Karpas-422 (cell line): Measurements from ENCODE around the gene FHOD3. TPM values are rescaled to one million over a fixed set of nuclear protein-coding genes. Genes with fewer than 3 reads are reported as not detected.
A peak's percentile ranks its signal among the peaks of the same experiment; 100 is the strongest.

Source experiments
- DNase-seq: peaks from one replicate; pipeline ENCODE4 v3.0.0-alpha.2; 2015
- H2AFZ ChIP-seq: fragments of 200-600 bp; sonication (generic); 2 replicates; pipeline ENCODE4 v1.6.1; 2014; ENCODE audit warnings: antibody characterized with exemption, low read length, mixed read lengths
- H3K27ac ChIP-seq: fragments of 200-600 bp; sonication (generic); 2 replicates; pipeline ENCODE4 v1.5.1; 2014; ENCODE audit warnings: mild to moderate bottlenecking, low read length, moderate library complexity
- H3K27me3 ChIP-seq: fragments of 200-600 bp; sonication (generic); 2 replicates; pipeline ENCODE4 v1.6.1; 2014; ENCODE audit warnings: low read length, mixed read lengths
- H3K36me3 ChIP-seq: fragments of 200-600 bp; sonication (generic); 2 replicates; pipeline ENCODE4 v1.6.1; 2014; ENCODE audit warnings: low read length, mixed read lengths; ENCODE audit not compliant: insufficient read depth
- H3K4me1 ChIP-seq: fragments of 200-600 bp; sonication (generic); 2 replicates; pipeline ENCODE4 v1.6.1; 2014; ENCODE audit warnings: mild to moderate bottlenecking, low read length, mixed read lengths
- H3K4me2 ChIP-seq: fragments of 200-600 bp; sonication (generic); 2 replicates; pipeline ENCODE4 v1.6.1; 2014; ENCODE audit warnings: low read length, low read depth, mild to moderate bottlenecking; ENCODE audit not compliant: poor library complexity, severe bottlenecking
- H3K4me3 ChIP-seq: fragments of 200-600 bp; sonication (generic); 2 replicates; pipeline ENCODE4 v1.5.1; 2014; ENCODE audit warnings: mild to moderate bottlenecking, antibody characterized with exemption, low read length, mixed read lengths
- H3K79me2 ChIP-seq: fragments of 200-600 bp; sonication (generic); 2 replicates; pipeline ENCODE4 v1.6.1; 2014; ENCODE audit warnings: mild to moderate bottlenecking, low read length, mixed read lengths
- H3K9ac ChIP-seq: fragments of 200-600 bp; sonication (generic); 2 replicates; pipeline ENCODE4 v1.6.0; 2014; ENCODE audit warnings: low read length
- H3K9me2 ChIP-seq: fragments of 200-600 bp; sonication (generic), shearing (Covaris generic); replicated peaks from 2 replicates; pipeline ENCODE4 v1.6.0; 2014; ENCODE audit warnings: mild to moderate bottlenecking, low read length, moderate library complexity; ENCODE audit not compliant: insufficient read depth
- H3K9me3 ChIP-seq: fragments of 300-700, 200-600 bp; sonication (generic); 2 replicates; pipeline ENCODE4 v1.6.1; 2014; ENCODE audit warnings: low read length, mixed read lengths
- H4K20me1 ChIP-seq: fragments of 200-600 bp; sonication (generic); 2 replicates; pipeline ENCODE4 v1.6.1; 2014; ENCODE audit warnings: mild to moderate bottlenecking, antibody characterized with exemption, low read length, low read depth; ENCODE audit not compliant: insufficient read depth
- total RNA-seq: library from RNA; depleted of rRNA; stranded (reverse); fragments of >200 nt; shearing (Covaris generic); gene quantifications from 2 replicates; pipeline ENCODE4 v1.2.3, GENCODE V29; 2014; ENCODE audit warnings: low replicate concordance

FHOD3 gene
- total RNA-seq, 1 experiment from 2014 or later: 26.6 TPM

GRCh38 chr18:36454245-36454644, 156.7 kb downstream of the FHOD3 start:
- Histone ChIP-seq H3K27me3 (0 out of 2 replicates have a peak, but pooled peaks cover 2% of the 10 kb centered on the region), H3K9ac (no peak overlapping the region), H4K20me1 (no peaks in the 10 kb centered on the region), H3K36me3 (no peaks in the 10 kb centered on the region), H2AFZ (no peak overlapping the region), H3K9me2 (no peaks in the 10 kb centered on the region), H3K4me2 (no peak overlapping the region), H3K79me2 (no peaks in the 10 kb centered on the region), H3K4me1 (no peaks in the 10 kb centered on the region), H3K4me3 (no peak overlapping the region), H3K9me3 (no peaks in the 10 kb centered on the region), H3K27ac (no peak overlapping the region)
- no peak for DNase-seq

GRCh38 chr18:36454848-36455458, 157.4 kb downstream of the FHOD3 start:
- Histone ChIP-seq H3K27me3 (0 out of 2 replicates have a peak, but pooled peaks cover 2% of the 10 kb centered on the region), H3K79me2 (no peaks in the 10 kb centered on the region), H3K4me2 (no peak overlapping the region), H3K4me1 (no peaks in the 10 kb centered on the region), H3K36me3 (no peaks in the 10 kb centered on the region), H2AFZ (no peak overlapping the region), H4K20me1 (no peaks in the 10 kb centered on the region), H3K4me3 (no peak overlapping the region), H3K9ac (no peak overlapping the region), H3K9me2 (no peaks in the 10 kb centered on the region), H3K27ac (no peak overlapping the region), H3K9me3 (no peaks in the 10 kb centered on the region)
- DNase-seq: no peak

GRCh38 chr18:36455931-36456330, 158.4 kb downstream of the FHOD3 start:
- no peaks in the 10 kb centered on the region for H3K4me1 ChIP-seq
- no peak overlapping the region for H2AFZ ChIP-seq
- no peak overlapping the region for H3K9ac ChIP-seq
- H3K4me2 ChIP-seq: no peak overlapping the region
- H3K79me2 ChIP-seq: no peaks in the 10 kb centered on the region
- no peak overlapping the region for H3K27ac ChIP-seq
- no peaks in the 10 kb centered on the region for H4K20me1 ChIP-seq
- no peaks in the 10 kb centered on the region for H3K9me3 ChIP-seq
- no peaks in the 10 kb centered on the region for H3K9me2 ChIP-seq
- peak; percentile 41 for DNase-seq
- H3K36me3 ChIP-seq: no peaks in the 10 kb centered on the region
- H3K4me3 ChIP-seq: no peak overlapping the region
- H3K27me3 ChIP-seq: 0 out of 2 replicates have a peak, but pooled peaks cover 2% of the 10 kb centered on the region

GRCh38 chr18:36456622-36457021, 159.1 kb downstream of the FHOD3 start:
- no peak overlapping the region for H2AFZ ChIP-seq

GRCh38 chr18:36457683-36458082, 160.2 kb downstream of the FHOD3 start:
- no peak overlapping the region for H3K4me3 ChIP-seq
- no peaks in the 10 kb centered on the region for H3K79me2 ChIP-seq
- no peaks in the 10 kb centered on the region for H4K20me1 ChIP-seq
- no peak overlapping the region for H3K4me2 ChIP-seq
- H3K36me3 ChIP-seq: no peaks in the 10 kb centered on the region
- no peaks in the 10 kb centered on the region for H3K9me2 ChIP-seq
- H3K9ac ChIP-seq: no peak overlapping the region
- no peak overlapping the region for H2AFZ ChIP-seq
- no peaks in the 10 kb centered on the region for H3K4me1 ChIP-seq
- DNase-seq: peak; percentile 35
- H3K27ac ChIP-seq: no peak overlapping the region
- H3K9me3 ChIP-seq: no peaks in the 10 kb centered on the region
- H3K27me3 ChIP-seq: 0 out of 2 replicates have a peak, but pooled peaks cover 2% of the 10 kb centered on the region

More at GRCh38 chr18:36456622-36457021, 159.1 kb downstream of the FHOD3 start:
- Histone ChIP-seq H3K27me3 (0 out of 2 replicates have a peak, but pooled peaks cover 2% of the 10 kb centered on the region), H3K27ac (no peak overlapping the region), H3K4me1 (no peaks in the 10 kb centered on the region), H3K4me2 (no peak overlapping the region), H3K9ac (no peak overlapping the region), H3K4me3 (no peak overlapping the region), H3K9me3 (no peaks in the 10 kb centered on the region), H3K36me3 (no peaks in the 10 kb centered on the region), H4K20me1 (no peaks in the 10 kb centered on the region), H3K79me2 (no peaks in the 10 kb centered on the region), H3K9me2 (no peaks in the 10 kb centered on the region)
- peak; percentile 24 for DNase-seq

- H3K4me3 ChIP-seq: no peak overlapping the region
- DNase-seq: no peak
- no peaks in the 10 kb centered on the region for H3K4me1 ChIP-seq
- 0 out of 2 replicates have a peak, but pooled peaks cover 2% of the 10 kb centered on the region for H3K27me3 ChIP-seq
- H3K9me2 ChIP-seq: no peaks in the 10 kb centered on the region
- no peaks in the 10 kb centered on the region for H4K20me1 ChIP-seq
- H2AFZ ChIP-seq: no peak overlapping the region
- no peak overlapping the region for H3K4me2 ChIP-seq
- no peaks in the 10 kb centered on the region for H3K79me2 ChIP-seq
- no peaks in the 10 kb centered on the region for H3K9me3 ChIP-seq
- H3K9ac ChIP-seq: no peak overlapping the region
- H3K36me3 ChIP-seq: no peaks in the 10 kb centered on the region
- H3K27ac ChIP-seq: no peak overlapping the region
These were observed 160.8 kb downstream of the FHOD3 start for GRCh38 chr18:36458306-36458705.

- Histone ChIP-seq H4K20me1 (no peaks in the 10 kb centered on the region), H3K79me2 (no peaks in the 10 kb centered on the region), H3K36me3 (no peaks in the 10 kb centered on the region), H3K9me2 (no peaks in the 10 kb centered on the region), H3K9me3 (no peaks in the 10 kb centered on the region), H3K9ac (no peak overlapping the region), H3K27ac (no peak overlapping the region), H3K4me1 (no peaks in the 10 kb centered on the region), H2AFZ (no peak overlapping the region), H3K4me2 (no peak overlapping the region), H3K4me3 (no peak overlapping the region), H3K27me3 (no peaks in the 10 kb centered on the region)
- no peak for DNase-seq
These were observed 161.7 kb downstream of the FHOD3 start for GRCh38 chr18:36459203-36459602.

- Histone ChIP-seq H3K4me3 (no peak overlapping the region), H3K36me3 (no peaks in the 10 kb centered on the region), H3K79me2 (no peaks in the 10 kb centered on the region), H3K9ac (no peak overlapping the region), H3K4me1 (no peaks in the 10 kb centered on the region), H3K9me2 (no peaks in the 10 kb centered on the region), H3K9me3 (no peaks in the 10 kb centered on the region), H3K4me2 (no peak overlapping the region), H3K27ac (no peak overlapping the region), H4K20me1 (no peaks in the 10 kb centered on the region), H2AFZ (no peak overlapping the region), H3K27me3 (no peaks in the 10 kb centered on the region)
- DNase-seq: peak; percentile 9
These were observed 162.3 kb downstream of the FHOD3 start for GRCh38 chr18:36459786-36460185.
